Stimulated activated CD8-positive, alpha-beta memory T cell treated with anti-CD3 and anti-CD28 coated beads, Interleukin-12 subunit alpha, Interleukin-12 subunit beta, amount 100 ng/mL, for 4 hours (primary cell): ENCODE measurements around the gene GTF3C1.

Experiments
- DNase-seq: peaks from one replicate; pipeline ENCODE4 v3.0.0-alpha.2; 2020; ENCODE audit warnings: low read depth

The GTF3C1 gene

GRCh38 chr16:27425961-27426360 lies 123.8 kb downstream of the GTF3C1 start:
- no peak for DNase-seq

GRCh38 chr16:27424772-27425498 lies 124.8 kb downstream of the GTF3C1 start:
- no peak for DNase-seq

- DNase-seq: no peak
These were observed 127.6 kb downstream of the GTF3C1 start for GRCh38 chr16:27421961-27422740.

- no peak for DNase-seq
These were observed 132.6 kb downstream of the GTF3C1 start for GRCh38 chr16:27417047-27417671.

- DNase-seq: no peak
These were observed 134.8 kb downstream of the GTF3C1 start for GRCh38 chr16:27414788-27415431.

GRCh38 chr16:27413956-27414355 lies 135.8 kb downstream of the GTF3C1 start:
- no peak for DNase-seq

- no peak for DNase-seq
These were observed 139.0 kb downstream of the GTF3C1 start for GRCh38 chr16:27410761-27411160.
